GM12878 (cell line): ENCODE results near the gene KYAT1. TPM values are rescaled to one million over a fixed set of nuclear protein-coding genes. Genes with fewer than 3 reads are reported as not detected.

ENCODE experiments used
- ATAC-seq: fragments of 200-7000 bp; cut with Tn5 transposase; 3 replicates; pipeline ENCODE4 v1.9.1; 2020; ENCODE audit warnings: mild to moderate bottlenecking, moderate library complexity
- BruUV-seq: library from RNA; stranded (reverse); fragments of 400-500 nt; replicated peaks from 2 replicates; lab custom pipeline; 2021; lab: Mats Ljungman, UMichigan
- CTCF ChIA-PET: fragments of 300-600 bp; sonication (Branson Sonifier 250); formaldehyde crosslinking; extraction: SDS; loops from one replicate; lab custom pipeline; 2021; ENCODE audit warnings: inconsistent platforms; lab: Yijun Ruan, JAX
- POLR2A ChIA-PET: fragments of 350-600 bp; formaldehyde crosslinking; extraction: SDS; loops from one replicate; lab custom pipeline; 2021; ENCODE audit warnings: inconsistent platforms; lab: Charles Lee
- RAD21 ChIA-PET: fragments of 300-600 bp; sonication (Branson Sonifier 250); formaldehyde crosslinking; loops from one replicate; lab custom pipeline; 2023; ENCODE audit warnings: antibody characterized with exemption; ENCODE audit not compliant: unreplicated experiment; lab: Charles Lee
- SMC1A ChIA-PET: fragments of 300-600 bp; sonication (Branson Sonifier 250); formaldehyde crosslinking; loops from one replicate; lab custom pipeline; 2023; ENCODE audit not compliant: unreplicated experiment, uncharacterized antibody; lab: Charles Lee
- DNase-seq: peaks from one replicate; pipeline ENCODE4 v3.0.0-alpha.2; 2011; ENCODE audit warnings: low read depth, low spot score
- FAIRE-seq: peaks from 3 replicates; lab custom pipeline; 2011; peaks lifted over from hg19 to GRCh38; lab: Jason Lieb, UNC
- H2AFZ ChIP-seq: 2 replicates; pipeline ENCODE4 v1.6.0; 2011; ENCODE audit warnings: low read depth, low read length, control low read depth; ENCODE audit not compliant: control insufficient read depth
- H3K27ac ChIP-seq: 2 replicates; pipeline ENCODE4 v1.5.1; 2011; ENCODE audit warnings: control low read depth; ENCODE audit not compliant: control insufficient read depth, insufficient read depth
- H3K27me3 ChIP-seq, 2 experiments: replicated peaks in 1 of 2; 2 replicates each; pipeline versions ENCODE4 v1.6.0 to v1.6.1; 2011; ENCODE audit warnings: low read length in 1 of 2; ENCODE audit not compliant: control insufficient read depth in 2 of 2, insufficient read depth in 2 of 2
- H3K36me3 ChIP-seq, 2 experiments: 2 replicates each; pipeline ENCODE4 v1.5.1; 2011; ENCODE audit warnings: low read length in 1 of 2; ENCODE audit not compliant: control insufficient read depth in 2 of 2, insufficient read depth in 2 of 2
- H3K4me1 ChIP-seq: 2 replicates; pipeline ENCODE4 v1.6.1; 2011; ENCODE audit warnings: mild to moderate bottlenecking, low read length, moderate library complexity, mixed read lengths; ENCODE audit not compliant: control insufficient read depth, insufficient read depth
- H3K4me2 ChIP-seq: 2 replicates; pipeline ENCODE4 v1.6.0; 2011; ENCODE audit warnings: control low read depth; ENCODE audit not compliant: control insufficient read depth, insufficient read depth
- H3K4me3 ChIP-seq: fragments of 200-600 bp; sonication (generic); 2 replicates; pipeline ENCODE4 v1.5.1; 2016
- H3K79me2 ChIP-seq: 2 replicates; pipeline ENCODE4 v1.6.0; 2011; ENCODE audit warnings: low read length; ENCODE audit not compliant: control insufficient read depth, insufficient read depth
- H3K9ac ChIP-seq: 2 replicates; pipeline ENCODE4 v1.8.0; 2011; ENCODE audit warnings: low read length, control low read depth, mixed read lengths; ENCODE audit not compliant: control insufficient read depth, insufficient read depth
- H3K9me3 ChIP-seq: replicated peaks from 3 replicates; pipeline ENCODE4 v1.5.1; 2011; ENCODE audit warnings: mild to moderate bottlenecking, low read length; ENCODE audit not compliant: control insufficient read depth, insufficient read depth
- H4K20me1 ChIP-seq: 2 replicates; pipeline ENCODE4 v1.6.0; 2011; ENCODE audit not compliant: control insufficient read depth, insufficient read depth
- ATF3 ChIP-seq: IDR thresholded peaks from 2 replicates; pipeline ENCODE4 v1.6.1; 2011; ENCODE audit warnings: low read depth, mild to moderate bottlenecking, low read length, moderate library complexity, borderline replicate concordance; ENCODE audit errors: extremely low read depth
- CHD4 ChIP-seq: fragments of 200-600 bp; sonication (generic); IDR thresholded peaks from 2 replicates; pipeline ENCODE4 v1.6.1; 2016; ENCODE audit warnings: mild to moderate bottlenecking
- KDM1A ChIP-seq: fragments of 200-600 bp; sonication (generic); IDR thresholded peaks from 2 replicates; pipeline ENCODE4 v1.6.1; 2016; ENCODE audit warnings: borderline replicate concordance
- PBX3 ChIP-seq: IDR thresholded peaks from 2 replicates; pipeline ENCODE4 v1.6.1; 2011; ENCODE audit warnings: mild to moderate bottlenecking, low read depth, low read length, moderate library complexity; ENCODE audit not compliant: insufficient replicate concordance
- POLR2A ChIP-seq: IDR thresholded peaks from 2 replicates; pipeline ENCODE4 v1.6.1; 2011; ENCODE audit warnings: low read depth, mild to moderate bottlenecking, low read length
- POLR2AphosphoS2 ChIP-seq: IDR thresholded peaks from 2 replicates; pipeline ENCODE4 v1.6.1; 2011; ENCODE audit warnings: low read depth, mild to moderate bottlenecking, low read length, improper control_type of control experiment, moderate library complexity
- SMAD1 ChIP-seq: fragments of 450-650 bp; IDR thresholded peaks from 2 replicates; pipeline ENCODE4 v1.6.1; 2018; ENCODE audit warnings: mild to moderate bottlenecking, low read depth; ENCODE audit not compliant: partially characterized antibody
- ZBTB40 ChIP-seq: fragments of 450-650 bp; IDR thresholded peaks from 2 replicates; pipeline ENCODE4 v1.6.1; 2016; ENCODE audit warnings: mild to moderate bottlenecking, moderate library complexity, borderline replicate concordance
- ZNF384 ChIP-seq: IDR thresholded peaks from 2 replicates; pipeline ENCODE4 v1.6.1; 2012; ENCODE audit warnings: low read depth, mild to moderate bottlenecking, low read length, improper control_type of control experiment, borderline replicate concordance
- ZNF592 ChIP-seq: fragments of 450-650 bp; IDR thresholded peaks from 2 replicates; pipeline ENCODE4 v1.6.1; 2017; ENCODE audit warnings: mild to moderate bottlenecking, moderate library complexity
- WGBS: methylation state at CpG from one replicate; pipeline ENCODE4 v1.1.6; 2016; ENCODE audit warnings: low lambda C conversion rate; ENCODE audit not compliant: insufficient replicate concordance, insufficient coverage; ENCODE audit errors: missing lambda C conversion rate; 5-methylcytosine and 5-hydroxymethylcytosine counted together
- in situ Hi-C: fragments of 300-500 bp; cut with MboI; formaldehyde crosslinking; loops from 9 replicates; pipeline ENCODE4 v1.14.3; 2018; ENCODE audit warnings: mixed read lengths
- intact Hi-C: fragments of 100-400 bp; cut with micrococcal nuclease; formaldehyde crosslinking; loops from one replicate; pipeline ENCODE4 v1.14.2; 2022; ENCODE audit not compliant: unreplicated experiment
- polyA plus RNA-seq, 11 experiments: library from polyadenylated mRNA; depleted of rRNA in 4 of 11; unstranded in 6 of 11; stranded (reverse) in 5 of 11; fragments of >200 nt; fragmentation: Nextera tagmentation in 4 of 11; fragmentation: Illumina TruSeq in 1 of 11; extraction: Ambion mirVana in 4 of 11; extraction: Trizol in 1 of 11; gene quantifications; 1 replicate in 1 of 11; 2 replicates in 10 of 11; pipeline versions ENCODE4 v1.2.1 to v1.2.3, GENCODE V29; 2011 to 2016; ENCODE audit warnings: inconsistent platforms in 2 of 11, missing spikeins in 2 of 11, low read depth in 1 of 11
- total RNA-seq, 4 experiments: library from RNA; depleted of rRNA in 3 of 4; stranded (reverse); fragments of >200 nt in 3 of 4; fragmentation: Illumina TruSeq in 1 of 4; extraction: Trizol in 1 of 4; gene quantifications; 2 replicates each; pipeline versions ENCODE4 v1.2.1 to v1.2.3, GENCODE V29; 2013 to 2021

The KYAT1 gene
- total and polyA plus RNA-seq, 10 of the 15 experiments (the other 5 are each of a cell fraction or from before 2014, with no cell fraction given): 5.8 to 15.7 (median 11.4) TPM

- TF ChIP-seq PBX3: no peak
- no peak for TF ChIP-seq POLR2AphosphoS2
- TF ChIP-seq ATF3: no peak
- no peak; the same call in 1 of the 2 replicates for TF ChIP-seq POLR2A
- no peak for TF ChIP-seq SMAD1
- no peak for TF ChIP-seq ZNF384
These were observed 59.2 kb downstream of the KYAT1 start (continued) for GRCh38 chr9:128822407-128823042.

- ATAC-seq: no peak
- H3K9ac ChIP-seq: no peak overlapping the region
- no peak for TF ChIP-seq KDM1A
- no peak for TF ChIP-seq ZBTB40
- no peak for TF ChIP-seq CHD4
- TF ChIP-seq ZNF592: no peak
These were observed 60.0 kb downstream of the KYAT1 start for GRCh38 chr9:128821584-128822406.

More at GRCh38 chr9:128821584-128822406, 60.0 kb downstream of the KYAT1 start:
- Histone ChIP-seq H3K9me3 (no peaks in the 10 kb centered on the region), H4K20me1 (no peaks in the 10 kb centered on the region), H3K79me2 (peaks cover 3% of the 10 kb centered on the region; the same call in 1 of the 2 replicates), H3K4me2 (no peak overlapping the region), H3K27me3 (no peaks in the 10 kb centered on the region), H3K4me3 (no peak overlapping the region), H2AFZ (no peak overlapping the region), H3K36me3 (peaks cover 16 to 28% of the 10 kb centered on the region in 2 experiments), H3K27ac (no peak overlapping the region), H3K4me1 (peaks cover 7% of the 10 kb centered on the region; the same call in 1 of the 2 replicates)
- ChIA-PET SMC1A (no interaction called here), CTCF (interaction anchor here (1.2 kb wide), 1 partner anchor 106 kb away, joined by 3 read pairs; no protein-coding TSS in a partner anchor), RAD21 (no interaction called here), POLR2A (no interaction called here)
- intact Hi-C loops (no loop called here), in situ Hi-C loops (no loop called here)
- BruUV-seq: no TSS peak
- no peak for FAIRE-seq
- WGBS: 89% methylated on average over 16 of the region's 16 CpGs
- no peak for DNase-seq
